Measurements from ENCODE around the gene NRG2. TPM values are rescaled to one million over a fixed set of nuclear protein-coding genes. Genes with fewer than 3 reads are reported as not detected.
A peak's percentile ranks its signal among the peaks of the same experiment; 100 is the strongest.

The NRG2 gene
- total and polyA plus RNA-seq, 10 donors, result 0.83 to 7.7 (median 4.4) TPM

DNA sequence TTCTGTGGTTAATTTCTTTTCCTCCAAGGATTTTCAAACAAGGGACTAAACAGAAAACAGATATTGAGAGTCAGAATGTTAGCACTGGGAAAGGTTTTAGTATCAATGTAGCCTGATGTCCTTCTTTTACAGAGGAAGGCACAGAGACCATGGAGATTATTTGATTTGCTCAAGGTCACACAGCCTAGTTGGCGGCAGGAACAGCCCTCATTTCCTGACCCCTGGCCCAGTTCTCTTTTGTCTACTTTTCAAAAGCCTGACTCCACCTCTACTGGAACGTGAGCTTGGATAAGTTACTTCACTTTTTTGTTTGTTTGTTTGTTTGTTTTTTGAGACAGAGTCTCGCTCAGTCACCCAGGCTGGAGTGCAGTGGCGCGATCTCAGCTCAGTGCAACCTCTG is 6.6 kb upstream of the NRG2 start:
- Histone ChIP-seq H3K27ac (peak overlapping the region; percentile 6 to 89 (median 75)), H3K27me3 (replicated peaks in 1 of 7) (peaks cover 0 to 42% (median 5%) of the 10 kb centered on the region in 7 donors), H3K36me3 (no peaks in the 10 kb centered on the region), H3K4me3 (no peak overlapping the region), H3K9me3 (no peaks in the 10 kb centered on the region), H3K4me1 (peaks cover 0 to 7% (median 0%) of the 10 kb centered on the region in 6 donors)
- DNase-seq, result no peak
- intact Hi-C loops (cut with DNase I; ENCODE audit: low total_unique reads), result no loop called here
- WGBS, 5 donors, result 61 to 69% (median 65%) methylated on average over 5 of the region's 5 CpGs
- TF ChIP-seq, protein P1, sequence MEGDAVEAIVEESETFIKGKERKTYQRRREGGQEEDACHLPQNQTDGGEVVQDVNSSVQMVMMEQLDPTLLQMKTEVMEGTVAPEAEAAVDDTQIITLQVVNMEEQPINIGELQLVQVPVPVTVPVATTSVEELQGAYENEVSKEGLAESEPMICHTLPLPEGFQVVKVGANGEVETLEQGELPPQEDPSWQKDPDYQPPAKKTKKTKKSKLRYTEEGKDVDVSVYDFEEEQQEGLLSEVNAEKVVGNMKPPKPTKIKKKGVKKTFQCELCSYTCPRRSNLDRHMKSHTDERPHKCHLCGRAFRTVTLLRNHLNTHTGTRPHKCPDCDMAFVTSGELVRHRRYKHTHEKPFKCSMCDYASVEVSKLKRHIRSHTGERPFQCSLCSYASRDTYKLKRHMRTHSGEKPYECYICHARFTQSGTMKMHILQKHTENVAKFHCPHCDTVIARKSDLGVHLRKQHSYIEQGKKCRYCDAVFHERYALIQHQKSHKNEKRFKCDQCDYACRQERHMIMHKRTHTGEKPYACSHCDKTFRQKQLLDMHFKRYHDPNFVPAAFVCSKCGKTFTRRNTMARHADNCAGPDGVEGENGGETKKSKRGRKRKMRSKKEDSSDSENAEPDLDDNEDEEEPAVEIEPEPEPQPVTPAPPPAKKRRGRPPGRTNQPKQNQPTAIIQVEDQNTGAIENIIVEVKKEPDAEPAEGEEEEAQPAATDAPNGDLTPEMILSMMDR (IDR thresholded peaks at IDR 0.05 in 8 of 11, conservative IDR thresholded peaks at IDR 0.05 in 3 of 11), result no peak
- no peak for TF ChIP-seq POLR2A (IDR thresholded peaks at IDR 0.05)
- TF ChIP-seq POLR2AphosphoS5 (IDR thresholded peaks at IDR 0.05), result peak in 2 of 3 donors; percentile 37 to 41

DNA sequence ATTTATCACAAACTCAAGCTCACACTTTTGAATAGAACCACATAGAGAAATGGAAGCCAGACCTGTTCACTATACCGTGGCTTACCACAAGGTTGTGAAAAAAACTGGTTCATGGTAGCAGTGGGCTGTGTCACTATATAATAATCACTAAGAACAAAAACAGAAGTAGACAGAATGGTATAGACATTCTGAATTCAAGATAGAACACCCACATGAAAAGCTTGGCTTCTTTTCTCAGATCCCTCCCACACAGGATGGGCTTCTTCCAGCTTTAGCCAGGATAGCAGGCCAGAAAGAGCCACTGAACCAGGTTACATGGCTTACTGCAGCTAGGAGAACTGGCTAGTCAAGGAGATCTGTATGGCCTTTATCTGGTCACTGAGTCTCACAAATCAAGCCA is 6.1 kb upstream of the NRG2 start:
- intact Hi-C loops (cut with DNase I; ENCODE audit: low total_unique reads), result no loop called here
- WGBS, 5 donors, result 47 to 67% (median 56%) methylated on average over 1 of the region's 1 CpG
- peak overlapping the region; percentile 6 to 89 (median 75) for H3K27ac ChIP-seq

DNA sequence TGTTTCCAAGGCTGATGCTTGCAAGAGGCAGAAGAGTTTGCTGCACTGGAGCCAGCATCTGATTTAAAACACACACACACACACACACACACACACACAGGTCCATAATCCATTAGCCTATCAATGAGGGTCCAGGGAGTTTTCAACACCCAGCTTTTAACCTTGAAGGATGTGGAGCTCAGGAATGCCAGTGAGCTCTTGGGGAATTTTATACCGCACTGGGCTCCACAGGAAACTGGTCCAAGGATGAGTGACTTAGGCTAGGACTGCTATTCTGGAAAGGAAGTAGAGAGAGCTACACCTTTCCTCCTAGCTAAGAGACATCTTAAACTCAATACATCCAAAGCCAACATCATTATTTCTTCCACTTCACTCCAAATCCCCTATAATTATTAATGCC is 942 bp upstream of the NRG2 start:
- intact Hi-C loops (cut with DNase I; ENCODE audit: low total_unique reads), result no loop called here
- H3K9me3 ChIP-seq, result no peaks in the 10 kb centered on the region
- H3K4me1 ChIP-seq, result peaks cover 18 to 57% (median 45%) of the 10 kb centered on the region in 6 donors
- DNase-seq, result no peak
- H3K27ac ChIP-seq, result peak overlapping the region in 4 of 8 donors; percentile 68 to 81 (median 77)
- 24 to 33% (median 26%) methylated on average over 1 of the region's 1 CpG for WGBS, 5 donors
- no peaks in the 10 kb centered on the region for H3K36me3 ChIP-seq
- TF ChIP-seq POLR2A (IDR thresholded peaks at IDR 0.05), result no peak
- TF ChIP-seq, protein P1 (IDR thresholded peaks at IDR 0.05 in 8 of 11, conservative IDR thresholded peaks at IDR 0.05 in 3 of 11), result no peak
- TF ChIP-seq POLR2AphosphoS5 (IDR thresholded peaks at IDR 0.05), result no peak
- peak overlapping the region in 1 of 8 donors; percentile 76 for H3K4me3 ChIP-seq
- peaks cover 3 to 77% (median 29%) of the 10 kb centered on the region in 7 donors for H3K27me3 ChIP-seq (replicated peaks in 1 of 7)

More for the DNA sequence above, 6.1 kb upstream of the NRG2 start:
- DNase-seq, result no peak
- Histone ChIP-seq H3K36me3 (no peaks in the 10 kb centered on the region), H3K9me3 (no peaks in the 10 kb centered on the region), H3K4me3 (no peak overlapping the region), H3K4me1 (peaks cover 0 to 10% (median under 1%) of the 10 kb centered on the region in 6 donors), H3K27me3 (replicated peaks in 1 of 7) (peaks cover 0 to 47% (median 8%) of the 10 kb centered on the region in 7 donors)
- TF ChIP-seq, protein P1 (IDR thresholded peaks at IDR 0.05 in 8 of 11, conservative IDR thresholded peaks at IDR 0.05 in 3 of 11), result no peak
- TF ChIP-seq POLR2A (IDR thresholded peaks at IDR 0.05) (no peak), POLR2AphosphoS5 (IDR thresholded peaks at IDR 0.05) (no peak)

DNA sequence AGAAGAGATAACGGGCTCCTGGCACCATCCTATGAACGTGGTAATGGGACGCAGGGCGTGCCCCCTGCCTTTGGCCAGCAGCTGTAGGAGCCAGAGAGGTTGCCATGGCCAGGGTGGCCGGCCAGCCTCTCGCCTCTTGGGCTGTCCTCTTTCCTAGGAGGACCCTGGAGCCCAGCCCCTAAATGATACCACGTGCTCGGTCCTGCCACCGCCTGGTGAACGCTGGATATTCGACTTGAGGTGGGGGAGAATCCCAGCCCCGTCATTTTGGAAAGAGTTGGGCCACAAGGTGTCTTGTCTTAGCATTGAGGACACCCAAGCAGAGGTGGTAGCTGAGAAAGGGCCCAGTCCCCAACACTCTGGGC is 391 bp upstream of the NRG2 start:
- Histone ChIP-seq H3K4me3 (peak overlapping the region; percentile 43 to 76 (median 62)), H3K4me1 (peaks cover 20 to 62% (median 49%) of the 10 kb centered on the region in 6 donors), H3K27ac (peak overlapping the region in 6 of 8 donors; percentile 32 to 81 (median 76)), H3K27me3 (replicated peaks in 1 of 7) (peaks cover 3 to 76% (median 29%) of the 10 kb centered on the region in 7 donors), H3K9me3 (no peaks in the 10 kb centered on the region), H3K36me3 (no peaks in the 10 kb centered on the region)
- intact Hi-C loops (cut with DNase I; ENCODE audit: low total_unique reads), result no loop called here
- 0 to 3% (median 1%) methylated on average over 1 to 12 of the region's 12 CpGs for WGBS, 5 donors
- TF ChIP-seq POLR2AphosphoS5 (IDR thresholded peaks at IDR 0.05), result no peak
- TF ChIP-seq POLR2A (IDR thresholded peaks at IDR 0.05), result no peak
- TF ChIP-seq, protein P1 (IDR thresholded peaks at IDR 0.05 in 8 of 11, conservative IDR thresholded peaks at IDR 0.05 in 3 of 11), result peak in 2 of 11 experiments; percentile 3 to 6
- DNase-seq, result no peak
